Endothelial cell of umbilical vein (primary cell): ENCODE results near the gene PRRG1. TPM values are rescaled to one million over a fixed set of nuclear protein-coding genes. Genes with fewer than 3 reads are reported as not detected.

ENCODE experiments used
- BruUV-seq: library from RNA; stranded (reverse); fragments of 400-500 nt; replicated peaks from 2 replicates; lab custom pipeline; 2021; lab: Mats Ljungman, UMichigan
- CTCF ChIA-PET: fragments of 300-600, 350-600 bp; sonication (Branson Sonifier 250); formaldehyde crosslinking; loops from one replicate; lab custom pipeline; 2021; ENCODE audit warnings: antibody characterized with exemption, inconsistent platforms; lab: Charles Lee
- POLR2A ChIA-PET: fragments of 300-600, 350-600 bp; sonication (Branson Sonifier 250); formaldehyde crosslinking; loops from one replicate; lab custom pipeline; 2021; ENCODE audit warnings: antibody characterized with exemption, inconsistent platforms; lab: Charles Lee
- DNase-seq: peaks from one replicate; pipeline ENCODE4 v3.0.0-alpha.2; 2011; ENCODE audit warnings: low read depth, low spot score
- FAIRE-seq: peaks from 2 replicates; lab custom pipeline; 2011; peaks lifted over from hg19 to GRCh38; lab: Jason Lieb, UNC
- H2AFZ ChIP-seq: 2 replicates; pipeline ENCODE4 v1.6.0; 2012; ENCODE audit warnings: low read depth, low read length, control low read depth, inconsistent platforms
- H3K27ac ChIP-seq: 2 replicates; pipeline ENCODE4 v1.5.1; 2011; ENCODE audit warnings: low read depth, mild to moderate bottlenecking, control low read depth, low read length, moderate library complexity; ENCODE audit not compliant: insufficient read depth
- H3K27me3 ChIP-seq, 2 experiments: 2 replicates each; pipeline versions ENCODE4 v1.6.0 to v1.6.1; 2011; ENCODE audit warnings: low read length in 2 of 2, mixed read lengths in 1 of 2; ENCODE audit not compliant: control insufficient read depth in 2 of 2, insufficient read depth in 2 of 2
- H3K36me3 ChIP-seq, 2 experiments: 2 replicates in 1 of 2; 3 replicates in 1 of 2; pipeline ENCODE4 v1.5.1; 2011; ENCODE audit warnings: low read length in 2 of 2, mild to moderate bottlenecking in 1 of 2, moderate library complexity in 1 of 2; ENCODE audit not compliant: control insufficient read depth in 2 of 2, insufficient read depth in 2 of 2; ENCODE audit errors: extremely low read depth in 1 of 2
- H3K4me1 ChIP-seq: 3 replicates; pipeline ENCODE4 v1.5.1; 2011; ENCODE audit warnings: mild to moderate bottlenecking, low read length; ENCODE audit not compliant: control insufficient read depth, insufficient read depth; ENCODE audit errors: extremely low read depth
- H3K4me2 ChIP-seq: 2 replicates; pipeline ENCODE4 v1.6.1; 2011; ENCODE audit warnings: low read length, control low read depth, mixed read lengths; ENCODE audit not compliant: insufficient read depth
- H3K4me3 ChIP-seq, 3 experiments: fragments of 200-600 bp in 1 of 3; sonication (generic), shearing (Covaris generic) in 1 of 3; replicated peaks in 1 of 3; 2 replicates each; pipeline ENCODE4 v1.5.1; 2011 to 2016; ENCODE audit warnings: control low read depth in 3 of 3, low read length in 3 of 3, mild to moderate bottlenecking in 2 of 3, inconsistent platforms in 1 of 3, low read depth in 1 of 3, moderate library complexity in 1 of 3; ENCODE audit not compliant: insufficient read depth in 1 of 3
- H3K79me2 ChIP-seq: 2 replicates; pipeline ENCODE4 v1.6.0; 2012; ENCODE audit warnings: low read length, inconsistent platforms; ENCODE audit not compliant: control insufficient read depth, insufficient read depth
- H3K9ac ChIP-seq: replicated peaks from 2 replicates; pipeline ENCODE3; 2011; ENCODE audit warnings: low read length, control low read depth; ENCODE audit not compliant: insufficient read depth; ENCODE audit errors: extremely low read depth
- H3K9me1 ChIP-seq: replicated peaks from 3 replicates; pipeline ENCODE4 v1.6.0; 2011; ENCODE audit warnings: mild to moderate bottlenecking, low read length; ENCODE audit not compliant: control insufficient read depth, insufficient read depth; ENCODE audit errors: extremely low read depth
- H3K9me3 ChIP-seq: replicated peaks from 2 replicates; pipeline ENCODE4 v1.5.1; 2012; ENCODE audit warnings: low read length, inconsistent platforms; ENCODE audit not compliant: control insufficient read depth, insufficient read depth
- H4K20me1 ChIP-seq: replicated peaks from 2 replicates; pipeline ENCODE3; 2011; ENCODE audit warnings: mild to moderate bottlenecking, low read length; ENCODE audit not compliant: control insufficient read depth, insufficient read depth; ENCODE audit errors: extremely low read depth
- EZH2 ChIP-seq: IDR thresholded peaks from 2 replicates; pipeline ENCODE4 v1.6.1; 2012; ENCODE audit warnings: borderline replicate concordance, low read depth, mild to moderate bottlenecking, moderate library complexity, low read length, inconsistent platforms; ENCODE audit not compliant: severe bottlenecking
- GATA2 ChIP-seq: IDR thresholded peaks from 2 replicates; pipeline ENCODE4 v1.7.0; 2011; ENCODE audit warnings: low read depth, mild to moderate bottlenecking, moderate library complexity, mixed read lengths, low read length; ENCODE audit not compliant: insufficient read length, insufficient read depth
- POLR2AphosphoS5 ChIP-seq: IDR thresholded peaks from 2 replicates; pipeline ENCODE4 v1.6.1; 2012; ENCODE audit warnings: low read depth, mild to moderate bottlenecking, control low read depth, low read length, moderate library complexity; ENCODE audit not compliant: insufficient read depth
- dilution Hi-C: fragments of 300-500 bp; cut with MboI; formaldehyde crosslinking; loops from one replicate; pipeline ENCODE4 v1.15.0; 2019; ENCODE audit warnings: low sequenced_read_pairs; ENCODE audit not compliant: extremely low pct_ligation_motif_present
- intact Hi-C: fragments of 100-400 bp; cut with micrococcal nuclease; formaldehyde crosslinking; loops from one replicate; pipeline ENCODE4 v1.10.0; 2022
- polyA plus RNA-seq, 4 experiments: library from polyadenylated mRNA; depleted of rRNA in 3 of 4; stranded (reverse) in 3 of 4; unstranded in 1 of 4; fragments of >200 nt; gene quantifications; 2 replicates each; pipeline versions ENCODE4 v1.2.1 to v1.2.3, GENCODE V29; 2011 to 2012; ENCODE audit warnings: missing spikeins in 1 of 4
- total RNA-seq: library from RNA; stranded (reverse); gene quantifications from 2 replicates; pipeline ENCODE4 v1.2.3, GENCODE V29; 2021
- TF ChIP-seq, protein P1 (sequence below), 2 donors: IDR thresholded peaks; 1 replicate in 1 of 2; 2 replicates in 1 of 2; pipeline ENCODE4 v1.5.1; 2011; ENCODE audit warnings: low read length in 2 of 2, mild to moderate bottlenecking in 2 of 2, moderate library complexity in 2 of 2, control low read depth in 1 of 2, inconsistent platforms in 1 of 2, low read depth in 1 of 2; ENCODE audit not compliant: insufficient read depth in 1 of 2; ENCODE audit errors: extremely low read depth in 1 of 2

The PRRG1 gene
- total and polyA plus RNA-seq, 2 donors (not counting 3 experiments of a cell fraction or from before 2014, with no cell fraction given): 37.6 to 46.3 TPM

DNA sequence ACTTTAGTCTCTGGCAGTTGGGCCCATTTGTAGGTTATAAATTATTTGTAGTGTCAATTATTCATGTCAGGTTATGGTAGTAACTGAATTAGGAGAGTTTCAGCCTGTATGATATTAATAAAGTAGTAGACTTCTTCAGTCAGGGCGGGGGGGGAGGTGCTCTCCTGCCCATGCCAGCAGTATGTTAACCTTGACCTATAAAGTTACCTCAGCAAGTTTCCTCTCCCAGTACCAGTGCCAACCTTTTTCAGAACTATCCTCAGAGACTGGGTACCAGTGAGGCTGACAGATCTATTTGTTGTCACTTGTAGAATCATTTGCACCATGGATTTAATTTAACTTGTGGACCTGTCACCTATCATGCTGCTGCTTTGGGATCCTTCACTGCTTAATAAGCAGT, 88.0 kb downstream of the PRRG1 start:
- no peak for DNase-seq
- intact Hi-C loops: no loop called here
- no TSS peak for BruUV-seq
- no peaks in the 10 kb centered on the region for H3K4me1 ChIP-seq
- dilution Hi-C loops: no loop called here
- FAIRE-seq: no peak
- no peak overlapping the region for H3K9ac ChIP-seq
- no peak overlapping the region for H3K27ac ChIP-seq
- H3K36me3 ChIP-seq: peaks cover 0 to 2% of the 10 kb centered on the region in 2 experiments
- H3K9me1 ChIP-seq: no peaks in the 10 kb centered on the region
- TF ChIP-seq GATA2 (no peak), POLR2AphosphoS5 (no peak), EZH2 (no peak)
- H2AFZ ChIP-seq: no peak overlapping the region
- no peak overlapping the region for H3K4me2 ChIP-seq
- no peaks in the 10 kb centered on the region for H3K79me2 ChIP-seq
- H3K9me3 ChIP-seq: no peaks in the 10 kb centered on the region
- no peaks in the 10 kb centered on the region for H3K27me3 ChIP-seq
- ChIA-PET CTCF (no interaction called here), POLR2A (no interaction called here)
- H4K20me1 ChIP-seq: peaks cover 2% of the 10 kb centered on the region
- no peak overlapping the region for H3K4me3 ChIP-seq

DNA sequence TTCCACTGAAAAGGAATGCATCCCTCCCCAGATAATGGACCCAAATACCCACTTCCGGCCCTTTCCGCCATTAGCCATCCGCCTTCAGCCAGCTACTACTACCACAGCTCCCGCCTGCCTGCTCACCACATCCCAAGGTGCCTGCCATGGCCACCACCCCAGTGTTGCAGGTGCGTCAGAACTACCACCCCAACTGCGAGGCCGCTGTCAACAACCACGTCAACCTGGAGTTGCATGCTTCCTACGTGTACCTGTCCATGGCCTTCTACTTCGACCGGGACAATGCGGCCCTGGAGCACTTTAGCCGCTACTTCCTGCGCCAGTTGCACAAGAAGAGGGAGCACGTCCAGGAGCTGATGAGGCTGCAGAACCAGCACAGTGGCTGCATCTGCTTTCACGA, 92.2 kb downstream of the PRRG1 start:
- FAIRE-seq (no peak), DNase-seq (no peak)
- TF ChIP-seq, protein P1, sequence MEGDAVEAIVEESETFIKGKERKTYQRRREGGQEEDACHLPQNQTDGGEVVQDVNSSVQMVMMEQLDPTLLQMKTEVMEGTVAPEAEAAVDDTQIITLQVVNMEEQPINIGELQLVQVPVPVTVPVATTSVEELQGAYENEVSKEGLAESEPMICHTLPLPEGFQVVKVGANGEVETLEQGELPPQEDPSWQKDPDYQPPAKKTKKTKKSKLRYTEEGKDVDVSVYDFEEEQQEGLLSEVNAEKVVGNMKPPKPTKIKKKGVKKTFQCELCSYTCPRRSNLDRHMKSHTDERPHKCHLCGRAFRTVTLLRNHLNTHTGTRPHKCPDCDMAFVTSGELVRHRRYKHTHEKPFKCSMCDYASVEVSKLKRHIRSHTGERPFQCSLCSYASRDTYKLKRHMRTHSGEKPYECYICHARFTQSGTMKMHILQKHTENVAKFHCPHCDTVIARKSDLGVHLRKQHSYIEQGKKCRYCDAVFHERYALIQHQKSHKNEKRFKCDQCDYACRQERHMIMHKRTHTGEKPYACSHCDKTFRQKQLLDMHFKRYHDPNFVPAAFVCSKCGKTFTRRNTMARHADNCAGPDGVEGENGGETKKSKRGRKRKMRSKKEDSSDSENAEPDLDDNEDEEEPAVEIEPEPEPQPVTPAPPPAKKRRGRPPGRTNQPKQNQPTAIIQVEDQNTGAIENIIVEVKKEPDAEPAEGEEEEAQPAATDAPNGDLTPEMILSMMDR (IDR thresholded peaks at IDR 0.05; ENCODE audit: extremely low read depth in 1 of 2, insufficient read depth in 1 of 2, low read depth in 1 of 2, low read length in 2 of 2): no peak
- H3K27me3 ChIP-seq: no peaks in the 10 kb centered on the region
- ChIA-PET CTCF (no interaction called here), POLR2A (no interaction called here)
- dilution Hi-C loops: no loop called here
- H4K20me1 ChIP-seq: no peaks in the 10 kb centered on the region
- H3K27ac ChIP-seq: no peak overlapping the region
- no peak overlapping the region for H3K4me2 ChIP-seq
- no peak overlapping the region for H2AFZ ChIP-seq
- no peak overlapping the region for H3K9ac ChIP-seq
- no peak overlapping the region for H3K4me3 ChIP-seq
- no peaks in the 10 kb centered on the region for H3K9me3 ChIP-seq
- intact Hi-C loops: no loop called here
- no peaks in the 10 kb centered on the region for H3K4me1 ChIP-seq
- H3K9me1 ChIP-seq: no peaks in the 10 kb centered on the region
- no peaks in the 10 kb centered on the region for H3K79me2 ChIP-seq
- BruUV-seq: no TSS peak
- H3K36me3 ChIP-seq: peaks cover 0 to 7% of the 10 kb centered on the region in 2 experiments
